CD4-positive, alpha-beta T cell (primary cell): Measurements from ENCODE around the gene MGAT5B. TPM values are rescaled to one million over a fixed set of nuclear protein-coding genes. Genes with fewer than 3 reads are reported as not detected.

Experiments used
- ATAC-seq: fragments of 200-7000 bp; cut with Tn5 transposase; one replicate; pipeline ENCODE4 v1.10.0; 2022; ENCODE audit warnings: mild to moderate bottlenecking; ENCODE audit not compliant: poor library complexity
- CTCF ChIA-PET: fragments of 350-600 bp; sonication (Branson Sonifier 250); formaldehyde crosslinking; loops from one replicate; lab custom pipeline; 2021; ENCODE audit warnings: antibody characterized with exemption, inconsistent platforms; lab: Charles Lee
- POLR2A ChIA-PET: fragments of 350-600 bp; sonication (Branson Sonifier 250); formaldehyde crosslinking; loops from one replicate; lab custom pipeline; 2021; ENCODE audit warnings: antibody characterized with exemption, inconsistent platforms; lab: Charles Lee
- DNase-seq, 14 experiments: peaks; one replicate each; pipeline ENCODE4 v3.0.0-alpha.2; 2013 to 2020; ENCODE audit warnings: mixed read lengths in 2 of 14
- H3K27ac ChIP-seq, 2 donors: one replicate each; pipeline versions ENCODE4 v1.5.1 to v1.7.0; 2013; ENCODE audit warnings: low read length in 2 of 2, low read depth in 1 of 2, mild to moderate bottlenecking in 1 of 2
- H3K27me3 ChIP-seq, 2 experiments: 1 replicate in 1 of 2; 2 replicates in 1 of 2; pipeline versions ENCODE4 v1.6.1 to v1.7.0; 2013; ENCODE audit warnings: low read length in 2 of 2, control low read depth in 1 of 2, mild to moderate bottlenecking in 1 of 2, moderate library complexity in 1 of 2; ENCODE audit not compliant: insufficient read depth in 2 of 2, control insufficient read depth in 1 of 2
- H3K36me3 ChIP-seq: one replicate; pipeline ENCODE4 v1.6.1; 2013; ENCODE audit warnings: low read length, control low read depth; ENCODE audit not compliant: insufficient read depth
- H3K4me1 ChIP-seq: one replicate; pipeline ENCODE4 v1.6.1; 2013; ENCODE audit warnings: low read length, control low read depth; ENCODE audit not compliant: insufficient read depth
- H3K4me3 ChIP-seq: one replicate; pipeline ENCODE4 v1.5.1; 2013; ENCODE audit warnings: mild to moderate bottlenecking, low read length, moderate library complexity
- H3K9me3 ChIP-seq, 2 experiments: 1 replicate in 1 of 2; 2 replicates in 1 of 2; pipeline versions ENCODE4 v1.6.1 to v1.7.0; 2013; ENCODE audit warnings: low read length in 2 of 2, mild to moderate bottlenecking in 2 of 2, control low read depth in 1 of 2, moderate library complexity in 1 of 2; ENCODE audit not compliant: control insufficient read depth in 1 of 2, insufficient read depth in 1 of 2
- H3K27ac Mint-ChIP-seq: one replicate; pipeline ENCODE4 v1.8.0; 2020; ENCODE audit warnings: mixed read lengths
- H3K27me3 Mint-ChIP-seq: one replicate; pipeline ENCODE4 v1.8.0; 2021; ENCODE audit warnings: mixed read lengths
- H3K36me3 Mint-ChIP-seq: one replicate; pipeline ENCODE4 v1.8.0; 2021; ENCODE audit warnings: low read depth, mixed read lengths
- H3K4me1 Mint-ChIP-seq: one replicate; pipeline ENCODE4 v1.8.0; 2021; ENCODE audit warnings: low read depth, mixed read lengths
- H3K4me3 Mint-ChIP-seq: one replicate; pipeline ENCODE4 v1.8.0; 2020; ENCODE audit warnings: mild to moderate bottlenecking, mixed read lengths
- H3K9me3 Mint-ChIP-seq: one replicate; pipeline ENCODE4 v1.8.0; 2020; ENCODE audit warnings: mixed read lengths
- intact Hi-C, 2 experiments: fragments of 100-400 bp; cut with DNase I in 1 of 2; cut with micrococcal nuclease in 1 of 2; formaldehyde crosslinking; loops; one replicate each; pipeline versions ENCODE4 v1.15.1 to v1.9.0; 2023 to 2025; cut with DNase I, micrococcal nuclease
- total RNA-seq, 174 experiments: library from RNA in 2 of 174; stranded (reverse) in 2 of 174; gene quantifications; one replicate each; pipeline ENCODE4 v1.2.3 and lab custom pipeline; 2021 to 2026
- TF ChIP-seq, protein P1 (sequence below): fragments of 200-600 bp; IDR thresholded peaks from one replicate; pipeline ENCODE4 v1.8.0; 2022; ENCODE audit warnings: antibody characterized with exemption, mild to moderate bottlenecking

Gene MGAT5B
- total RNA-seq, 2 experiments from 2014 or later: 0.28 to 0.77 TPM

DNA sequence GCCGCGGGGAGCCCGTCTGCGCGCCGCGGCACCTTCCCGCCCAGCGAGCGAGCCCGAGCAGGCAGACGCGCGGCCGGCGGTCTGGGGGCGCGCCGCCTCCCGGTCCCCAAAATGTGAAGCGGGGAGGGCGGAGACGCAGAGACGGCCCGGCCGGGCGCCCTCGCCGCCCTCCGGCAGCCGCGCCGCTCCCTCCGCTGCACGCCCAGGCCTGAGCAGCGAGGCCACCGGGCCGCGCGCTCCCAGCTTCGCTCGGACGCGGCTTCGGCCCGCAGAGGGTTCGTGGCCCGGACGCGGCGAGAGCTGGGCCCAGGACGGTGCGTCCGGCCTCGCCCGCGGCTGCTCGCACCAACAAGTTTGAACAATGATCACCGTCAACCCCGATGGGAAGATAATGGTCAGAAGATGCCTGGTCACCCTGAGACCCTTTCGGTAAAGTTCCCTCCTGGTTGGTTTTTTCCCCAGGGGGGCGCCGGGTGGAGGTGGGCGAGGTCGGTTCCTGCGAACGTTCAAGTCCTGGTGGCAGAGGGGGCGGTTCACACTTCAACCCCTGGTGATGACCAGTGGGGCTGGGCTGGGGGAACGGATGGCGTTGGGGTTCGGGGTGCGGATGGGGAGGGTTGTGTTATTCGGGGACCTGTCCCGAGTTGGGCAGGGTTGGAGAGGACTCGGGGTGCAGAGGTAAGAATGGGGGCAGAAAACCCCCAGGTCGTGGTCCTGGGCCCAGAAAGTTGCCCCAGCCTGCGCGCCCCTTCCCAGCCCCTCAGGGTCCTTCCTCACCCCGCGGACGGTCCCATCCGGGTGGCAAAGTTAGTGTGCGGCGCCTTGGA lies 678 bp downstream of the MGAT5B start:
- no peaks in the 10 kb centered on the region for H3K9me3 Mint-ChIP-seq
- no peaks in the 10 kb centered on the region for H3K36me3 ChIP-seq
- CTCF ChIA-PET: interaction anchor here (1.0 to 2.8 kb wide), 11 partner anchors 10 to 1001 kb away, joined by 3 to 54 read pairs (median 5); no protein-coding TSS in a partner anchor
- peaks cover 24 to 41% of the 10 kb centered on the region in 2 experiments for H3K27me3 ChIP-seq
- H3K27ac ChIP-seq: no peak overlapping the region
- no peak overlapping the region for H3K27ac Mint-ChIP-seq
- intact Hi-C loops: loop anchor here (1.0 to 2.0 kb wide), 4 partner anchors 187 to 378 kb away; no protein-coding TSS in a partner anchor
- peaks cover 37% of the 10 kb centered on the region for H3K27me3 Mint-ChIP-seq
- no peaks in the 10 kb centered on the region for H3K36me3 Mint-ChIP-seq
- DNase-seq (peak in 2 of 14 experiments; percentile 5 to 9), ATAC-seq (no peak)
- peaks cover 16% of the 10 kb centered on the region for H3K4me1 Mint-ChIP-seq
- peak overlapping the region; percentile 51 for H3K4me3 Mint-ChIP-seq
- POLR2A ChIA-PET: interaction anchor here (0.8 to 1.9 kb wide), 5 partner anchors 187 to 220 kb away, joined by 3 to 18 read pairs (median 3); no protein-coding TSS in a partner anchor
- H3K4me3 ChIP-seq: no peak overlapping the region
- H3K9me3 ChIP-seq: peaks cover 0 to 6% of the 10 kb centered on the region in 2 experiments
- H3K4me1 ChIP-seq: peaks cover 13% of the 10 kb centered on the region
- TF ChIP-seq, protein P1, sequence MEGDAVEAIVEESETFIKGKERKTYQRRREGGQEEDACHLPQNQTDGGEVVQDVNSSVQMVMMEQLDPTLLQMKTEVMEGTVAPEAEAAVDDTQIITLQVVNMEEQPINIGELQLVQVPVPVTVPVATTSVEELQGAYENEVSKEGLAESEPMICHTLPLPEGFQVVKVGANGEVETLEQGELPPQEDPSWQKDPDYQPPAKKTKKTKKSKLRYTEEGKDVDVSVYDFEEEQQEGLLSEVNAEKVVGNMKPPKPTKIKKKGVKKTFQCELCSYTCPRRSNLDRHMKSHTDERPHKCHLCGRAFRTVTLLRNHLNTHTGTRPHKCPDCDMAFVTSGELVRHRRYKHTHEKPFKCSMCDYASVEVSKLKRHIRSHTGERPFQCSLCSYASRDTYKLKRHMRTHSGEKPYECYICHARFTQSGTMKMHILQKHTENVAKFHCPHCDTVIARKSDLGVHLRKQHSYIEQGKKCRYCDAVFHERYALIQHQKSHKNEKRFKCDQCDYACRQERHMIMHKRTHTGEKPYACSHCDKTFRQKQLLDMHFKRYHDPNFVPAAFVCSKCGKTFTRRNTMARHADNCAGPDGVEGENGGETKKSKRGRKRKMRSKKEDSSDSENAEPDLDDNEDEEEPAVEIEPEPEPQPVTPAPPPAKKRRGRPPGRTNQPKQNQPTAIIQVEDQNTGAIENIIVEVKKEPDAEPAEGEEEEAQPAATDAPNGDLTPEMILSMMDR: no peak

DNA sequence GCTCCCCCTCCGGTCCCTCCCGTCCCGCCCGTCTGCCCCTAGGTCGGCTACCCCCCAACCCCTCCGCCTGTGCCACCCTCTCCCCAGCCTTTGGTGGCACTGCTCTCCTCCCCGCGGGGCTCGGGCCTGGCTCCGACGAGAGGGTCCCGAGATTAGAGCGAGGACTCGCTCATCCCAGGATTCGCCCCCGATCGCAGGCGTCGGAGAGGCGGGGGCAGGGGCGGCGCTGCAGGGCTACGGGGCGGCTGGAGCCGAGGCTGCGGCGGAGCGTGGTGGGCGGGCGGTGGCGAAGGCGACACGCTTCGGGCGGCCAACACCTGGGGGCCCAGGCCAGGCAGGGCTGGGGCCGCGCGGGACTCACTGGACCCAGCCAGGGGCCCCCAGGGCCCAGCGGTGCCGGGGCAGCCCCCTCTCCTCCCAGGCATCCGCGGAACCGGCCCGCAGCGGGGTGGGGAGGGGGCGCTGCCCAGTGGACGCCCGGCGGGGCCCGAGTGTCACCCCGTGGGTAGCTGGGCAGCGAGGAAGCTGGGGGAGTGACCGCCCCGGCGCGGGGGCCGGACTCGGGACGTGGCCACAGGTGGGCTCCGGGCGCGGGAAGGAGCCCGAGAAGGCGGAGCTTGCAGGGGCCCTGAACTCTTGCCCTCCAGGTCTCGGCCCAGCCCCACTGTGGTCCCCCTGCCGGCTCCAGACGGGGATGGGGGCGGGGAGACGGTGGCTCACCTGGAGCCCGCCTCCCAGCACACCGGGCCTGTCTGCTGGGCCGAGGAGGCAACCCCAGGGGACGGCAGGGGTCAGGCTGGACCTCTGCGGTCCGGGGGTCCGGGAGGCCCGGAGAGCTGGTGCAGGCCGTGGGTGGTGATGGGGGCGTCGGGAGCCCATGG lies 1.5 kb downstream of the MGAT5B start:
- intact Hi-C loops: loop anchor here in 1 of 2 experiments (2.0 kb wide), 1 partner anchor 377 kb away; no protein-coding TSS in a partner anchor
- H3K27me3 ChIP-seq: peaks cover 24 to 41% of the 10 kb centered on the region in 2 experiments
- no peak overlapping the region for H3K4me3 ChIP-seq
- peak in 4 of 14 experiments; percentile 5 to 29 (median 12) for DNase-seq
- H3K4me1 ChIP-seq: peaks cover 13% of the 10 kb centered on the region
- TF ChIP-seq, protein P1: no peak
- ATAC-seq: no peak
- peaks cover 37% of the 10 kb centered on the region for H3K27me3 Mint-ChIP-seq
- peaks cover 0 to 10% of the 10 kb centered on the region in 2 experiments for H3K9me3 ChIP-seq
- no peaks in the 10 kb centered on the region for H3K36me3 Mint-ChIP-seq
- H3K27ac Mint-ChIP-seq: no peak overlapping the region
- H3K27ac ChIP-seq: no peak overlapping the region
- CTCF ChIA-PET: interaction anchor here (2.8 kb wide), 1 partner anchor 187 kb away, joined by 54 read pairs; no protein-coding TSS in a partner anchor
- POLR2A ChIA-PET: no interaction called here
- H3K9me3 Mint-ChIP-seq: no peaks in the 10 kb centered on the region
- H3K4me1 Mint-ChIP-seq: peaks cover 16% of the 10 kb centered on the region
- H3K4me3 Mint-ChIP-seq: no peak overlapping the region
- H3K36me3 ChIP-seq: no peaks in the 10 kb centered on the region

DNA sequence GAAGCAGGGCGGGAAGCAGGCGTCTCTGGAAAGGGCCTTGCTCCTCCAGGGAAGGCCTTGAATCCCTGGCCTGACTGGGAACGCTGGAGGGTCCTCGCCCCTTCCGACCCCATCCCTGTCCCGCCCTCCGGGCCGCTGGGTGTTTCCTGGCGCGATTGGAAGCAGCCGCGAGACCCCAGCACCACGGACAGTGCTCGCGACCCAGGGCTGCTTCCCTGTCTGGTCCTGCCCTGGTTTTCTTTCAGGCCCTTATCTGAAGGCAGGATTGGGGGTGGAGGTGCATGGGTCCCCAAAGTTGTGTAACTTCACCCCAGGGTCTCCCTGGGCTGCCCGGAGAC lies 2.1 kb downstream of the MGAT5B start:
- peaks cover 37% of the 10 kb centered on the region for H3K27me3 Mint-ChIP-seq
- no peaks in the 10 kb centered on the region for H3K36me3 Mint-ChIP-seq
- ATAC-seq (no peak), DNase-seq (peak in 1 of 14 experiments; percentile 27)
- peak overlapping the region; percentile 20 for H3K4me3 Mint-ChIP-seq
- H3K27ac Mint-ChIP-seq: no peak overlapping the region
- peaks cover 16% of the 10 kb centered on the region for H3K4me1 Mint-ChIP-seq
- ChIA-PET CTCF (interaction anchor here (2.4 kb wide), 1 partner anchor 186 kb away, joined by 7 read pairs; no protein-coding TSS in a partner anchor), POLR2A (no interaction called here)
- Histone ChIP-seq H3K27me3 (peaks cover 24 to 39% of the 10 kb centered on the region in 2 experiments), H3K4me1 (peaks cover 13% of the 10 kb centered on the region), H3K4me3 (no peak overlapping the region), H3K27ac (no peak overlapping the region), H3K9me3 (peaks cover 0 to 10% of the 10 kb centered on the region in 2 experiments), H3K36me3 (no peaks in the 10 kb centered on the region)
- H3K9me3 Mint-ChIP-seq: peaks cover 2% of the 10 kb centered on the region
- TF ChIP-seq, protein P1: no peak
- intact Hi-C loops: no loop called here
